ENCODE data around the gene NR3C2.

DNA sequence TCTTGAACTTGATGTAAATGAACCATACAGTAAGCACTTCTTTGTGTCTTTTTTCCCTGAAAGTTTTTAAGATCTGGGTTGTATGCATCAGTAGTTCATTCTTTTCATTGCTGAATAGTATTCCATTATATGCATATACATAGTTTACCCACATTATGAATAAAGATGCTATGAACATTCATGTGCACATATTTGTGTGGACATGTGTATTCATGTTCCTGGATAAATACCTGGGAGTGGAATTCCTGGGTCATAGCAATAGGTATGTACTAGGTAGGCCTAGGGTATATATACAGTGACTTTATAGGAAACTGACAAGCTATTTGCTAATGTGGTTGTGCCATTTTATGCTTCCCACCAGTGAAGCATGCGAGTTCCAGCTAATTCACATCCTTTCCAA, 215.9 kb downstream of the NR3C2 start:
- TF ChIP-seq, protein P1, sequence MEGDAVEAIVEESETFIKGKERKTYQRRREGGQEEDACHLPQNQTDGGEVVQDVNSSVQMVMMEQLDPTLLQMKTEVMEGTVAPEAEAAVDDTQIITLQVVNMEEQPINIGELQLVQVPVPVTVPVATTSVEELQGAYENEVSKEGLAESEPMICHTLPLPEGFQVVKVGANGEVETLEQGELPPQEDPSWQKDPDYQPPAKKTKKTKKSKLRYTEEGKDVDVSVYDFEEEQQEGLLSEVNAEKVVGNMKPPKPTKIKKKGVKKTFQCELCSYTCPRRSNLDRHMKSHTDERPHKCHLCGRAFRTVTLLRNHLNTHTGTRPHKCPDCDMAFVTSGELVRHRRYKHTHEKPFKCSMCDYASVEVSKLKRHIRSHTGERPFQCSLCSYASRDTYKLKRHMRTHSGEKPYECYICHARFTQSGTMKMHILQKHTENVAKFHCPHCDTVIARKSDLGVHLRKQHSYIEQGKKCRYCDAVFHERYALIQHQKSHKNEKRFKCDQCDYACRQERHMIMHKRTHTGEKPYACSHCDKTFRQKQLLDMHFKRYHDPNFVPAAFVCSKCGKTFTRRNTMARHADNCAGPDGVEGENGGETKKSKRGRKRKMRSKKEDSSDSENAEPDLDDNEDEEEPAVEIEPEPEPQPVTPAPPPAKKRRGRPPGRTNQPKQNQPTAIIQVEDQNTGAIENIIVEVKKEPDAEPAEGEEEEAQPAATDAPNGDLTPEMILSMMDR (IDR thresholded peaks at IDR 0.05; ENCODE audit: borderline replicate concordance, extremely low read depth, low read length, poor library complexity, severe bottlenecking): no peak
- no peak for TF ChIP-seq EZH2 (IDR thresholded peaks at IDR 0.05; ENCODE audit: borderline replicate concordance, low read depth, low read length, severe bottlenecking)
